GM21529 (cell line): ENCODE measurements around the gene RRBP1.

ENCODE experiments used
- ATAC-seq: cut with Tn5 transposase; IDR thresholded peaks from one replicate; pipeline ENCODE4 v1.9.1; 2021; ENCODE audit not compliant: unreplicated experiment

The RRBP1 gene

DNA sequence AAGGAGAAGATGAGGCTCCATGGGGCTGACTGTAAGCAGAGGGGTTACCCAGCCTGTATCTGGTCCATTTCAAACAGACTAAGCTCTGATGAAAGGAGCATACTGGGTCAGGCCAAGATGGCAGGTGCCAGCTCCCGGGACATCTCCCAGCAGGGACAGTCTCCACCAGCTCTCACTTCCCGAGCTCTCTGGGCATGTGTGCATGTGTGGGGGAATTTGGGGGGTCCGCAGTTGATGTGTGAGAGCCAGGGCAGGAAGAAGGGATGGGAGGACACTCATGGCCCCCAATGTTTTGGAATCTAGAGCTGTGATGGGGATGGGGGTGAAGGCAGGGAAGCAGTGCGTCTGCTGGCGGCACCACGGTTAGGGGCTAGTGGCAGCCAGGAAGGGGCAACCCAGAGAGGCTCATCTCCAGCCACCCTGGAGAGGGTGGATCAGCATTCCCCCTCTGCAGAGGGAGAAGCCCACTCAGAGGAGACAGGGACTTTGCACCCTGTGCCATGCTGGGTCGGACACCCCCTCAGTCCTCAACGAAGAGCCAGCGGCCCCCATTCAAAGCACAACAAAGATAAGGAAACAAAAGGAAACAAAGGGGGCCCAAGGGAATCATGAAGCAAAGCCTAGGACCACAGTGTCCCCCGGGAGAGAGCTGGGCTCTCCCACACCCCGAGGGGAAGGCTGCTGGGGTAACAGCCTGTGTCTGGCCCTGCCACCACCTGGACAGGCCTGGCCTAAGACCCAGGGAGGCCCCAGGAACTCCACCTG lies 59.8 kb downstream of the RRBP1 start:
- ATAC-seq = no peak

GRCh38 chr20:17621229-17621968 lies 60.6 kb downstream of the RRBP1 start:
- ATAC-seq = no peak

DNA sequence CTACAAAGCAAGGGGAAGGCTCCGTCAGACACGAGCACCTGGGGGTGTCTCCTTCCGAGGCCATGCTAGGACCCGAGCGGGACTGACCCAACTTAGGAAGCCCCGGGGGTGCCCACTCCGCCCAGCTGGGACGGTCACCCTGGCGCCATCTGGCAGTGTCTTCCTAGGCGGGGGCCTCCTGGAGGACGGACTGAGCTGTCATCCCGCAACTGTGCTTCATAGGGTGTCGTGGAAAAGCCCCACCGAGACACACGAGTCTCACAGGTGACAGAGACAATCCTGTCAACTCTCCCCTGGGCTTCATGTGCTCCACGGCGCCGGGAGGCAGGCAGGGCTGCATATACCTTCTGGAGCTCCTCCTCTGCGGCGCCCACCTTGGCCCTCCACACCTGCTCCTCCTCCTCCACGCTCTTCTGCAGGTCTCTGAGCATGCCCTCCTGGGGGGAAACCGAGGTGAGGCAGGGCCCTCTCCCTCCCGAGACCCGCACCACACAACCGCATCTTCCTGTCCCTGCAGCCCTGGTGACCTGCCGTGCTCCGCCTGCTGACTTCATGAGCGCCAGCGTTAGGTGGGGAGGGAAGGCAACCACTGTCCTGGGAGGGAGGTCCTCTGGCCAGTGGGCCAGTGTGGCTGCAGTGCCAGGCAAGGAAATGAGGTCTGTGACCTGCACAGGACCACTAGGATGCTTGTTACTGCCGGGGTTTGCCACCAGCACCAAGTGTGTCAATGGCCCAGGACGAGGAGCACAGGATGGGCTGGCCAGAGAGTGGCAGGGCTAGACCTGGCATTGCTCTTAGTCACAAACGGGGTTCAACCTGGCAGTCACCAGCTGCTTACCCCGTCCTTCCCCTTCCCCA lies 61.4 kb downstream of the RRBP1 start:
- no peak for ATAC-seq

- ATAC-seq = no peak
These were observed 62.5 kb downstream of the RRBP1 start for GRCh38 chr20:17619351-17620093.

- no peak for ATAC-seq
These were observed 63.4 kb downstream of the RRBP1 start for GRCh38 chr20:17618673-17619013.

- ATAC-seq = no peak
These were observed 64.0 kb downstream of the RRBP1 start for GRCh38 chr20:17617868-17618672.

DNA sequence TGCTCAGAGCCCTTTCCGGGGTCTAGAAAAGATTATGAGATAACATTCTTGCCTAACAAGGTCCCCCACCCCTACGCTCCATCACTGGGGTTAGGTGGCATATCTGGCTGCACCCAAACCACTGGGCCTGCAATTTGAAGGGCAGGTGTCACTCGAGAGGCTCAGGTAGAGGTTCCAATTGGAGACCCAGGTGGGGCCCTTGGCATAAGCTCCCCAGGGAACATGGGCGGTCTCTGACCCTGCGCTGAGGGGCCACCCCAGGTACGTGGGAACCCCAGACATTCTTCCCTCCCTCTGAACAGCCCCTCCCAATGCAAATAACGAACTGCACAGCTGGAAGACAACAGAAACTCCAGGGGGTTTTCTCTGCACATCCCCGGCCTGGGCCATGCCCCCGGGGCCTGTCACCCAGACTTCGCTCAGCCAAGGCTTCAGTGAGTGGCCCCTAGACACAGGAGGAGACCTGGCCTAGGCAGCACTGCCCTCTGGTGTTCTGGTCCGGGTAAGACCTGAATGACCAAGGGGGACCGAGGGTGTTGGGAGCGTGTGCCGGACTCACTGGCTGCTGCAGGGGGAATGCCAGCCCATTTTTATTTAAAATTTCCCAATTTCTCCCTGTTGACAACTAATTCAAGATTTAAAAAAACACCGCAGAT lies 64.7 kb downstream of the RRBP1 start:
- no peak for ATAC-seq

- ATAC-seq = no peak
These were observed 65.4 kb downstream of the RRBP1 start for GRCh38 chr20:17616480-17617211.

DNA sequence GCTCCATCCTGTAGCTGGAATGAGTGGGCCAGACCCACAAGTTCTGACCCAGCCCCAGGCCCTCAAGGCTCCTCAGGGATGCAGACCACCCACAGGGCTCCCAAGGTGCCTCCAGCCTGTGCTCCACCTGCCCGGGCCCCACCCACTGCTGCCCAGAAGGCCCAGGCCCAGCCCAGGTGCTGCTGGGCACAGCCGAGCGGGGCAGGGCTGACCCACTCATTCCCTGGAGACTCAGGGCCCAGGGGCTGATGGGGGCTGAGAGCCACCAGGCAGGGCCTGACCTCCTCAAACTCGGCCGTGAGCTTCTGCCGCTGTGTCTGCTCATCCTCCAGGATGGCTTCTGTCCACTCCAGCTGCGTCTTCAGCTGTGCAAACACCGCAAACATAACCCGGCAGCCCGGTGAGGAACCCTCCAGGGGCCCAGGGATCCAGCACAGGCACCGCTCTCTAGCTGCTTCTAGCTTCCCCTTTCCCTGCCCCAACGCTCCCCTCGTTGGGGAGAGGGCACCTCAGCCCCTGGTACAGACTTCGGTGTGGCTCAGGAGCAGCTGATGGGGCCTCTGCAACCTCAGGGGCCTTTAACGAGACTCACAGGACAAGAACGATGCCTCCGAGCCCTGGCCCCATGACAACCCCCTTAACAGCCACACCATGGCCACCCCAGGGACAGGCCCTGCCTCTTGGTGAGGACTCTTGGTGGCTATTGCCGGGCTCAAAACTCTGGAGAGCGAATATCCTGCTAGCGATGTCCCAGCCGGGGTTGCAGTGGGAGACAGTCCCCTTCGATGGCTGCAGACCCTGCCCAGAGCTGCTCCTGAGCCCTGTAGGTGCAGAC lies 66.2 kb downstream of the RRBP1 start:
- no peak for ATAC-seq

- no peak for ATAC-seq
These were observed 67.0 kb downstream of the RRBP1 start for GRCh38 chr20:17614812-17615644.

GRCh38 chr20:17614176-17614811 lies 67.7 kb downstream of the RRBP1 start:
- no peak for ATAC-seq

GRCh38 chr20:17613328-17614175 lies 68.5 kb downstream of the RRBP1 start:
- no peak for ATAC-seq

- no peak for ATAC-seq
These were observed 69.1 kb downstream of the RRBP1 start for GRCh38 chr20:17612992-17613327.

- ATAC-seq = no peak
These were observed 69.6 kb downstream of the RRBP1 start for GRCh38 chr20:17612287-17612991.

DNA sequence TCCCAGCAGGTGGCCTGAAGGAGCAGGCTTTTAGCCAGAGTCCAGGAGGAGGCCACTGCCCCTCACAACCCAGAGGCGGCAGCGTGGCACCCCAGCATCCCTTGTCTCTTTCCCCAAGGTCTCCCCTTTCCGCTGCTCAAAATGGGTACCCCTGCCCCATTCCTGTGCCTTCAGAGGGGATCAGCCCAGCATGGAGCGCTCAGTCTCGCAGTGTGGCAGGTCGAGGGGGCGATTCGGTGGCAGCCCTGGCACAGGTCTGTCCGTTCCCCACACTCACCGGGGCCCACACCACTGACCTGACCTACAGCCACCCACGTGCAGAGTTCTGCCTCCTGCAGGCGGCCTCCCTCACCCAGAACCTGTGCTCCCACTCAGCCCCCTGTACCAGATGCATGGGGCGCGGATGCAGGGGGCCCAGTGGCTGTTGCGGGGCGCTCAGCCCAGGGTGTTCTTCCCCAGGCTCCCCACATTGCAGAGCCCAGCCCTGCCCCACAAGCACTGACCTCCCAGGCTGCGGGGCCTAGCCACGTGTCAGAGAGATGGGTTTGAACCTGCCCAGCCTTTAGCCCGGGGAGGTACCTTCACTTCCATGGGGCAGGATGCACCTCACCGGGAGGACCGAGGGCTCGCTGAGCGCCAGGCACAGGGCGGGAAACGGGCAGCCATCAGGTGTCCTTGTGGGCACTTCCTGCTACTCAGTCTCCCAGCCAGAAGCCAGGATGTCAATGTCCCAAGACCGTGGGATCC lies 70.3 kb downstream of the RRBP1 start:
- no peak for ATAC-seq
